Omental fat pad (tissue), 4 donors: ENCODE results near the gene AOPEP. TPM values are rescaled to one million over a fixed set of nuclear protein-coding genes. Genes with fewer than 3 reads are reported as not detected.

Source experiments
- ATAC-seq: fragments of 150-250 bp; one replicate; pipeline ENCODE4 v1.9.1; 2016; ENCODE audit warnings: mild to moderate bottlenecking, moderate library complexity; ENCODE audit not compliant: low FRiP score
- DNase-seq: peaks from one replicate; pipeline ENCODE4 v3.0.0-alpha.2; 2019; ENCODE audit warnings: low spot score
- total RNA-seq, 4 donors: library from RNA; depleted of rRNA; stranded (reverse); fragments of >200 nt; gene quantifications; one replicate each; pipeline ENCODE4 v1.1.0, GENCODE V29; 2016
- TF ChIP-seq, protein P1 (sequence below), 3 donors: fragments of 450-650 bp; IDR thresholded peaks; one replicate each; pipeline ENCODE4 v1.5.1; 2016 to 2017; ENCODE audit warnings: antibody characterized with exemption in 3 of 3, mild to moderate bottlenecking in 3 of 3, moderate library complexity in 2 of 3

AOPEP gene
- total RNA-seq, 4 donors from 2014 or later, result 45.9 to 102 (median 55.1) TPM

- no peak for DNase-seq
- TF ChIP-seq, protein P1, sequence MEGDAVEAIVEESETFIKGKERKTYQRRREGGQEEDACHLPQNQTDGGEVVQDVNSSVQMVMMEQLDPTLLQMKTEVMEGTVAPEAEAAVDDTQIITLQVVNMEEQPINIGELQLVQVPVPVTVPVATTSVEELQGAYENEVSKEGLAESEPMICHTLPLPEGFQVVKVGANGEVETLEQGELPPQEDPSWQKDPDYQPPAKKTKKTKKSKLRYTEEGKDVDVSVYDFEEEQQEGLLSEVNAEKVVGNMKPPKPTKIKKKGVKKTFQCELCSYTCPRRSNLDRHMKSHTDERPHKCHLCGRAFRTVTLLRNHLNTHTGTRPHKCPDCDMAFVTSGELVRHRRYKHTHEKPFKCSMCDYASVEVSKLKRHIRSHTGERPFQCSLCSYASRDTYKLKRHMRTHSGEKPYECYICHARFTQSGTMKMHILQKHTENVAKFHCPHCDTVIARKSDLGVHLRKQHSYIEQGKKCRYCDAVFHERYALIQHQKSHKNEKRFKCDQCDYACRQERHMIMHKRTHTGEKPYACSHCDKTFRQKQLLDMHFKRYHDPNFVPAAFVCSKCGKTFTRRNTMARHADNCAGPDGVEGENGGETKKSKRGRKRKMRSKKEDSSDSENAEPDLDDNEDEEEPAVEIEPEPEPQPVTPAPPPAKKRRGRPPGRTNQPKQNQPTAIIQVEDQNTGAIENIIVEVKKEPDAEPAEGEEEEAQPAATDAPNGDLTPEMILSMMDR (IDR thresholded peaks at IDR 0.05), result no peak
- no peak for ATAC-seq
Observed at GRCh38 chr9:94923326-94924089, 197.0 kb downstream of the AOPEP start.

DNA sequence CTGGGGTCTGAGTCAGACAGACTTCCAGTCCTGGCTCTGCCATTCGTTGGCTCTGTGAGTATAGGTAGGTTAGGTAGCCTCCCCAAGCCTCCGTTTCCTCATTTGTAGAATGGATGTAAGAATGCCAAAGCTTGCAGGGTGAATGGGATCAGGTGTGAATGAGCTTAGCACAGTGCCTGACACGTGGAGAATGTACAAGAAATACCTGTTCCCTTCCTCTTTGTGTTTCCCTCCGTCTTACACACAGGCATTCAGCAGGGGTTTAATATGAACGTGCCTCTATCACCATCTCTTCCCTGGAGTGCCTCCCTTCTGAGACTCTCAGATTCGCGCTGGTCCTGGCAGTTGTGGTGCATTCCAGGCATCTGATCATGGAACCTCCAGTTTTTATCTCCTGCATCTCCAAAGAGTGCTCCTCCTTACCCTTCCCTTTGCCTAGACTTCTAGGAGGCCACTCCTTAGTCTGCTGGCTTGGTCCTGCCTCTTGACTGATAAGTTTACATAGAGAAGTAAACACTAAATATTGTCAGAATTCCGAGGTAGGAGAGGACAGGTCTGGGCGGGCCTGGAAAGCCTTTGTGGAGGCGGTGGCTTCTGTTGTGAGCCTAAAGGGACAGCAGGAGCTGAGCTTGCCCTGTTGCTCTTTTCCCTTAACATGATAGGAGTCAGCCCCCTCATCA lies 199.4 kb downstream of the AOPEP start:
- no peak for ATAC-seq

DNA sequence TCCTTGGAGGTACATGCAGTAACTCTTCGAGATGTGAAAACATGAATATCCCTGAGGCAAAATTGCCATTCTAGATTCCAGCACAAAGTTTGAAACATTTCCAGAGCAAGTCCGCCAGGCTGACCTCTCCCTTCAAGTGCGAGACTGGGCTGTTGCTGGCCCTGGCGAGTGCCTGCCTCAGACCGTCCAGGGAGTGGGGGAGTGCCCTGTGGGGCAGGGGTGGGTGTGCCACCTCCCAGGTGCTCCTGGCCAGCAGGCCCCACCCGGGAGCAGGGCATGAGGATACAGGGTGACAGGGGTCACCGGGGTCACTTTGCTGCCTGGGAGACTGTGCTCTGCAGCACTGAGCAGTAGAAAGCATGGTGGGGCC lies 199.9 kb downstream of the AOPEP start:
- DNase-seq (no peak), ATAC-seq (no peak)
- TF ChIP-seq, protein P1 (IDR thresholded peaks at IDR 0.05), result no peak

More for the DNA sequence above, 199.4 kb downstream of the AOPEP start:
- no peak for DNase-seq
- TF ChIP-seq, protein P1 (IDR thresholded peaks at IDR 0.05), result no peak

- ATAC-seq, result no peak
Observed at GRCh38 chr9:94927048-94927761, 200.7 kb downstream of the AOPEP start.

GRCh38 chr9:94927762-94928670 lies 201.5 kb downstream of the AOPEP start:
- ATAC-seq (no peak), DNase-seq (no peak)
- TF ChIP-seq, protein P1 (IDR thresholded peaks at IDR 0.05), result no peak

More at GRCh38 chr9:94927048-94927761, 200.7 kb downstream of the AOPEP start:
- TF ChIP-seq, protein P1 (IDR thresholded peaks at IDR 0.05), result no peak
- DNase-seq, result no peak

DNA sequence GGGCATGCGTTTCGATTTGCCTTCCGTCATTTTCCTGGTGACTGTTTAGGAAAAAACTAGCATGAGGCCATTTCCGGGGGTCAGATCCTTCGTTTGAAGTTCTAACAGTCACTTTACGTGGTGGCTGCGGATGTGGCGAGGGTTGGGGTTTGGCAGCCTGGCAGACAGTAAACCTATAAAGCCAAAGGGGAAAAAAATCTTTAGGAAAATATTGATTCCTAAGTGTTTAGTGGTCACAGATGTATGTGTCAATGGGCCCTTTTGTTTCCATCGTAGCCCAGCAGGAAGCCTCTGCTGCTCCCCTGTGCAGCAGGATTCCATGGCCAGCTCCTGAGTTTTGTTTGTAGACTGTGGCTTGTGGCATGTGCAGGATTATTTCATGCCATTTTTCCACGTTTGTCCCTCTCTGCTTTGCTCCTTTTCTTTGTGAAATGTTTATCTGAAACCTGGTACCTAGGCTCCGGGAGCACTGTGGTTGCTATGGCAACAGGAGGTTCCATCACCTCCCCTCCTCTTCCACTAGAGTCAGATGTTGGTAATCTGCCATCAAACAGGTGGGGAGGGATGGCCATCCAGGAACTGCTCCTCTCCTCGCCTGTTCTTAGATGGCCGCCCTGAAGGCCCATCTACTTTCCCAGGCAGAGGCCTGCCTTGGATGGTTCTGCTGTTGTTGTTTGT lies 202.3 kb downstream of the AOPEP start:
- ATAC-seq, result no peak
- TF ChIP-seq, protein P1 (IDR thresholded peaks at IDR 0.05), result no peak
- no peak for DNase-seq
